ENCODE measurements around the gene ANTKMT. TPM values are rescaled to one million over a fixed set of nuclear protein-coding genes. Genes with fewer than 3 reads are reported as not detected.

ANTKMT gene
- total and polyA plus RNA-seq, 2 donors (not counting 1 experiment from before 2014, with no cell fraction given), result 4.5 to 31.5 TPM

DNA sequence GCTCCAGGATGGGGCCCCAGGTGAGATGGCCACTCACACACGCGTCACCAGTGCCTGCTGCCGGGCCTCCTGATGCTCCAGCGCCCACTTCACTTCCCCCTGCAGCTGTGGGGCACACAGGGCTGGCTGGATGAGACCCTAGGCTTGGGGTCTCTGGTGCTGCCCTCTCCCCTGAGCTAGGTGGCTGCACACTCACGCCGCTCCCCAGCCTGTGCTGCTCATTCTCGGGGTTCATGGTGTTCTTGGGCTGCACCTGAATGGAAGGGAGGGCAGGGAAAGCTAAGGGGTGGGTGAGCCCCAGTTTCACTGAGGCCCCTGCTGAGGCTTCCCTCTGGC is 4.1 kb downstream of the ANTKMT start:
- H3K27me3 ChIP-seq (ENCODE audit: control insufficient read depth, insufficient read depth, low read length), result no peaks in the 10 kb centered on the region
- H3K9me3 ChIP-seq (ENCODE audit: control insufficient read depth, insufficient read depth, low read depth, low read length), result no peaks in the 10 kb centered on the region
- no peak for DNase-seq (ENCODE audit: low read depth in 2 of 2)
- H3K4me3 ChIP-seq (replicated peaks in 1 of 4; ENCODE audit: control extremely low read depth in 1 of 4, insufficient read depth in 1 of 4, low read depth in 3 of 4, low read length in 4 of 4), result no peak overlapping the region
- H3K36me3 ChIP-seq (ENCODE audit: control insufficient read depth, insufficient read depth, low read length), result peaks cover 2% of the 10 kb centered on the region
- no peaks in the 10 kb centered on the region for H4K20me1 ChIP-seq (ENCODE audit: control insufficient read depth, extremely low read depth, insufficient read depth, low read length)
- H2AFZ ChIP-seq (ENCODE audit: low read length), result no peak overlapping the region
- H3K79me2 ChIP-seq (ENCODE audit: control insufficient read depth, insufficient read depth, low read length), result no peaks in the 10 kb centered on the region
- H3K4me1 ChIP-seq (ENCODE audit: control insufficient read depth, extremely low read depth, insufficient read depth, low read length), result peaks cover 2% of the 10 kb centered on the region
- H3K9ac ChIP-seq (ENCODE audit: insufficient read depth, low read length), result no peak overlapping the region
- no peak overlapping the region for H3K27ac ChIP-seq (ENCODE audit: insufficient read depth, low read length)
- no peak for TF ChIP-seq CTCF (conservative IDR thresholded peaks at IDR 0.05 in 1 of 2, IDR thresholded peaks at IDR 0.05 in 1 of 2; ENCODE audit: low read depth in 1 of 2, low read length in 2 of 2)
- TF ChIP-seq EZH2 (IDR thresholded peaks at IDR 0.05; ENCODE audit: low read length, missing control alignments), result no peak
- no peak overlapping the region for H3K4me2 ChIP-seq (ENCODE audit: extremely low read depth, insufficient read depth, low read length)

GRCh38 chr16:725463-726187 is 4.7 kb downstream of the ANTKMT start:
- Histone ChIP-seq H3K4me3 (replicated peaks in 1 of 4; ENCODE audit: control extremely low read depth in 1 of 4, insufficient read depth in 1 of 4, low read depth in 3 of 4, low read length in 4 of 4) (no peak overlapping the region), H3K4me1 (ENCODE audit: control insufficient read depth, extremely low read depth, insufficient read depth, low read length) (no peaks in the 10 kb centered on the region), H4K20me1 (ENCODE audit: control insufficient read depth, extremely low read depth, insufficient read depth, low read length) (no peaks in the 10 kb centered on the region), H3K36me3 (ENCODE audit: control insufficient read depth, insufficient read depth, low read length) (peaks cover 6% of the 10 kb centered on the region), H3K27me3 (ENCODE audit: control insufficient read depth, insufficient read depth, low read length) (no peaks in the 10 kb centered on the region), H3K9ac (ENCODE audit: insufficient read depth, low read length) (no peak overlapping the region), H3K9me3 (ENCODE audit: control insufficient read depth, insufficient read depth, low read depth, low read length) (no peaks in the 10 kb centered on the region), H2AFZ (ENCODE audit: low read length) (no peak overlapping the region), H3K79me2 (ENCODE audit: control insufficient read depth, insufficient read depth, low read length) (no peaks in the 10 kb centered on the region), H3K27ac (ENCODE audit: insufficient read depth, low read length) (no peak overlapping the region), H3K4me2 (ENCODE audit: extremely low read depth, insufficient read depth, low read length) (no peak overlapping the region)
- DNase-seq (ENCODE audit: low read depth in 2 of 2), result no peak
- TF ChIP-seq CTCF (conservative IDR thresholded peaks at IDR 0.05 in 1 of 2, IDR thresholded peaks at IDR 0.05 in 1 of 2; ENCODE audit: low read depth in 1 of 2, low read length in 2 of 2) (no peak), EZH2 (IDR thresholded peaks at IDR 0.05; ENCODE audit: low read length, missing control alignments) (no peak)

- TF ChIP-seq EZH2 (IDR thresholded peaks at IDR 0.05; ENCODE audit: low read length, missing control alignments), result no peak
- TF ChIP-seq CTCF (conservative IDR thresholded peaks at IDR 0.05 in 1 of 2, IDR thresholded peaks at IDR 0.05 in 1 of 2; ENCODE audit: low read depth in 1 of 2, low read length in 2 of 2), result no peak
- no peaks in the 10 kb centered on the region for H4K20me1 ChIP-seq (ENCODE audit: control insufficient read depth, extremely low read depth, insufficient read depth, low read length)
Measured at GRCh38 chr16:726188-726437, 5.2 kb downstream of the ANTKMT start.

More at GRCh38 chr16:726188-726437, 5.2 kb downstream of the ANTKMT start:
- Histone ChIP-seq H3K36me3 (ENCODE audit: control insufficient read depth, insufficient read depth, low read length) (peaks cover 7% of the 10 kb centered on the region), H3K27me3 (ENCODE audit: control insufficient read depth, insufficient read depth, low read length) (no peaks in the 10 kb centered on the region), H3K79me2 (ENCODE audit: control insufficient read depth, insufficient read depth, low read length) (no peaks in the 10 kb centered on the region), H3K27ac (ENCODE audit: insufficient read depth, low read length) (no peak overlapping the region), H2AFZ (ENCODE audit: low read length) (no peak overlapping the region), H3K4me2 (ENCODE audit: extremely low read depth, insufficient read depth, low read length) (no peak overlapping the region), H3K9me3 (ENCODE audit: control insufficient read depth, insufficient read depth, low read depth, low read length) (no peaks in the 10 kb centered on the region), H3K9ac (ENCODE audit: insufficient read depth, low read length) (no peak overlapping the region), H3K4me3 (replicated peaks in 1 of 4; ENCODE audit: control extremely low read depth in 1 of 4, insufficient read depth in 1 of 4, low read depth in 3 of 4, low read length in 4 of 4) (no peak overlapping the region), H3K4me1 (ENCODE audit: control insufficient read depth, extremely low read depth, insufficient read depth, low read length) (no peaks in the 10 kb centered on the region)
- no peak for DNase-seq (ENCODE audit: low read depth in 2 of 2)

All from fibroblast of lung (primary cell).